ENCODE measurements around the gene ITGB6. TPM values are rescaled to one million over a fixed set of nuclear protein-coding genes. Genes with fewer than 3 reads are reported as not detected.
"Not testable (repeated sequence)": the region's sequence is repeated elsewhere in the genome, so short reads cannot be mapped to it uniquely, and the experiment has no call there.

The ITGB6 gene
- total RNA-seq, 1 donor from 2014 or later = 17.2 TPM

DNA sequence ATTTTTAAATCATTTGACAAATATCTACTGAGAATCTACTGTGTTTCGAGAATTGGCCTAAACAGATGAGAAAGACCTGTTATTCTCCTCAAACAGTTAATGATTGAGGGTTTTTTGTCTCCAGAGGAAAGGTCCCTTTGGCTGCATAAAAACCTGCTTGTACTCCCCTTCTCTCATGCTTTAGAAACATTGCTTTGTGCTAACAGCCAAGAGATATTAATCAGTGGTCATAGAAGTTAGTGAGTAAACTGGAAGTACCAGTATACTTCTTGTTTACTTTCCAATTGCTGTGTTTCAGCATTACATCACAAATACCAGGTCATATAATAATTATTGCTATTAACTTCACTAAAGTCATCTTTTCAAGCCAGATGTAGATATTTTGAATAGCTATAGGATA is 34.1 kb downstream of the ITGB6 start:
- DNase-seq (ENCODE audit: extremely low spot score in 2 of 2) = no peak
- H3K4me3 ChIP-seq = no peak overlapping the region
- H3K27ac ChIP-seq = no peak overlapping the region
- no peaks in the 10 kb centered on the region for H3K9me3 ChIP-seq
- no peaks in the 10 kb centered on the region for H3K36me3 ChIP-seq
- intact Hi-C loops (cut with DNase I) = no loop called here
- no peaks in the 10 kb centered on the region for H3K27me3 ChIP-seq
- H3K4me1 ChIP-seq = no peaks in the 10 kb centered on the region
- TF ChIP-seq POLR2AphosphoS5 (IDR thresholded peaks at IDR 0.05; ENCODE audit: insufficient read depth in 1 of 2, low read depth in 1 of 2) = no peak
- no peak for TF ChIP-seq POLR2A (IDR thresholded peaks at IDR 0.05)
- TF ChIP-seq, protein P1, sequence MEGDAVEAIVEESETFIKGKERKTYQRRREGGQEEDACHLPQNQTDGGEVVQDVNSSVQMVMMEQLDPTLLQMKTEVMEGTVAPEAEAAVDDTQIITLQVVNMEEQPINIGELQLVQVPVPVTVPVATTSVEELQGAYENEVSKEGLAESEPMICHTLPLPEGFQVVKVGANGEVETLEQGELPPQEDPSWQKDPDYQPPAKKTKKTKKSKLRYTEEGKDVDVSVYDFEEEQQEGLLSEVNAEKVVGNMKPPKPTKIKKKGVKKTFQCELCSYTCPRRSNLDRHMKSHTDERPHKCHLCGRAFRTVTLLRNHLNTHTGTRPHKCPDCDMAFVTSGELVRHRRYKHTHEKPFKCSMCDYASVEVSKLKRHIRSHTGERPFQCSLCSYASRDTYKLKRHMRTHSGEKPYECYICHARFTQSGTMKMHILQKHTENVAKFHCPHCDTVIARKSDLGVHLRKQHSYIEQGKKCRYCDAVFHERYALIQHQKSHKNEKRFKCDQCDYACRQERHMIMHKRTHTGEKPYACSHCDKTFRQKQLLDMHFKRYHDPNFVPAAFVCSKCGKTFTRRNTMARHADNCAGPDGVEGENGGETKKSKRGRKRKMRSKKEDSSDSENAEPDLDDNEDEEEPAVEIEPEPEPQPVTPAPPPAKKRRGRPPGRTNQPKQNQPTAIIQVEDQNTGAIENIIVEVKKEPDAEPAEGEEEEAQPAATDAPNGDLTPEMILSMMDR (IDR thresholded peaks at IDR 0.05) = no peak

DNA sequence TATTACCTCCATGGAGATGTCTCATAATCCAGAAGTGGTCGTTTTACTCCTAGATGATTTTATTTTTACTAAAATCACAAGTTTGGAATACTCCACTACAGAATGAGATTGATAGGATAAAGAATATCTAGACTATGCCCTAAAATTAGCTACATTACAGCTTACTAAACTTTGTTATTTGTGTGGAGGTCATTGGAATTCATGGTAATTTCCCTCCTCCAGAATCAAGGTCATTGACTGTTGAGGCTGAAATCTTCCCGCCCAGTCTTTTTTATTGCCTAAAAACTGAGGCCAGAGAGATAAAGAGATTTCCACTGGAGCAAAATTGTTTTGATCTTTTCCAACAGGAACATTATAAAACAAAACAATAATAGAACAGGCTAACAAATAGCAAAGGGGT is 35.0 kb downstream of the ITGB6 start:
- no peak overlapping the region for H3K27ac ChIP-seq
- no peak for TF ChIP-seq POLR2AphosphoS5 (IDR thresholded peaks at IDR 0.05; ENCODE audit: insufficient read depth in 1 of 2, low read depth in 1 of 2)
- TF ChIP-seq, protein P1 (IDR thresholded peaks at IDR 0.05) = no peak
- TF ChIP-seq POLR2A (IDR thresholded peaks at IDR 0.05) = no peak
- no peaks in the 10 kb centered on the region for H3K36me3 ChIP-seq

DNA sequence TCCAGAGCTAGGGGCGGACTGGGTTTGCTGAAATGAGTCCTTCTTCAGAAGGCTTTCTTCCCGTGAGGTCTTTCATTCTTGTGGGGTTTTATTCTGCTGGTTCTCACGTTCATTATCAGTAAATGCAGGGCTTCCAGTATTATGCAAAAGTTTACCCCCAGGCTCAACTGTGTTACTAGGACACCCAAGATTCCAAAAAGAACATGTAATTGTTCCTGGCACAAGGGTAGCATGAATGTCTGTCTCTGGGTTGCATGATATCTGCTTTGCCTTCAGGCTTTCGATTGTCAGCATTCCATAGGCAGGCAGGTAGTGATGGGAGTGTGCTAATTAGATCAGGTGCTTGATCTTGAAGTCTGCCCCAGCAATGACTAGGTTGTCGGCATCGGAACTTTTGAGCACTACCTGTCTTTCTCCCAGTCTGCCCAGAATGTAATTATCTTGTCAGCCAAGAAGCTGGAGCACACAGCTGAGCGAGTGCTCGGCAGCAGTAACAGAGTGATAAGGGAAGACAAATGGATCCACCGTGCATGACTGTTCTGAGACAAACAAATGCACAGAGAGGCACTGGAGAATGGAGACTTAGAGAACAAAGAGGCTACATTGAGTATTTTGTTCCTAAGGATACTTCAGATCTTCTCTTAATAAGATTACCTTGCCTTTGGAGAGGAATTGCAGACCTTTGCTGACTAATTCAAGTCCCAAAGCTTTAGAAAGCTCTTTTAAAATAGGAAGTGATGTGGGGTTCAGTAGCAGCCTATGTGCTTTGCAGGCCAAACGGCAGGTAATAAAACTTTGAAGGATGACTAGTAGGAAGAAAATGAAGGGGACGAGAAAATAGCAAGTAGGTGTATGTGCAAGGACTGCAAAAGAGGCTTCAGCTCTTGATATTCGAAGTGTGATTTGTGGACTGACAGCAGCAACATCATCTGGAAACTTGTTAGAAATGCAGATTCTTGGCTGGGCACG is 41.9 kb downstream of the ITGB6 start:
- no peak overlapping the region for H3K4me3 ChIP-seq
- H3K36me3 ChIP-seq = no peaks in the 10 kb centered on the region
- no peak for TF ChIP-seq POLR2AphosphoS5 (IDR thresholded peaks at IDR 0.05; ENCODE audit: insufficient read depth in 1 of 2, low read depth in 1 of 2)
- TF ChIP-seq POLR2A (IDR thresholded peaks at IDR 0.05) = no peak
- TF ChIP-seq, protein P1 (IDR thresholded peaks at IDR 0.05) = no peak
- no peaks in the 10 kb centered on the region for H3K9me3 ChIP-seq
- DNase-seq (ENCODE audit: extremely low spot score in 2 of 2) = no peak
- intact Hi-C loops (cut with DNase I) = no loop called here
- H3K27ac ChIP-seq = no peak overlapping the region
- peaks cover 6% of the 10 kb centered on the region for H3K4me1 ChIP-seq
- no peaks in the 10 kb centered on the region for H3K27me3 ChIP-seq

More for the DNA sequence above, 35.0 kb downstream of the ITGB6 start:
- H3K4me1 ChIP-seq = no peaks in the 10 kb centered on the region
- H3K27me3 ChIP-seq = no peaks in the 10 kb centered on the region
- H3K4me3 ChIP-seq = no peak overlapping the region
- no peaks in the 10 kb centered on the region for H3K9me3 ChIP-seq
- intact Hi-C loops (cut with DNase I) = no loop called here
- no peak for DNase-seq (ENCODE audit: extremely low spot score in 2 of 2)

DNA sequence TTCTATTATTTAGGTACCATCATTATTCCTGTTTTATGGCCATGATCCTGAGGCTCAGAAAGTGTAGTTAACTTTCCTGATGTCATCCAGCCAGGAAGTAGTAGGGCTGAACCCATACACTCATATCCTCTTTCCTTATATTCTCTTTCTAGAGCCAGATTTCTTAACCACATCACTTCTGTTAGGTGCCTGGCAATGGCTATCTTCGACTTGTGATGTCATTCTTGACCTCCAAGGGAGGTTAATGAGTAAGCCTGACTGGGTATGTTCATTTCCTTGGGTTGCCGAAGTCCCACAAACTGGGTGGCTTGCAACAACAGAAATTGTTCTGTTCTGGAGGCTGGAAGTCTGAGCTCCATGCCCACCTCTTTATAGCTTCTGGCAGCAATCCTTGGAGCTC is 43.4 kb downstream of the ITGB6 start:
- intact Hi-C loops (cut with DNase I) = no loop called here
- DNase-seq (ENCODE audit: extremely low spot score in 2 of 2) = no peak
- Histone ChIP-seq H3K4me1 (peaks cover 6% of the 10 kb centered on the region), H3K27ac (no peak overlapping the region), H3K9me3 (no peaks in the 10 kb centered on the region), H3K4me3 (no peak overlapping the region), H3K27me3 (no peaks in the 10 kb centered on the region), H3K36me3 (no peaks in the 10 kb centered on the region)
- TF ChIP-seq, protein P1 (IDR thresholded peaks at IDR 0.05) = no peak
- TF ChIP-seq POLR2AphosphoS5 (IDR thresholded peaks at IDR 0.05; ENCODE audit: insufficient read depth in 1 of 2, low read depth in 1 of 2) (no peak), POLR2A (IDR thresholded peaks at IDR 0.05) (no peak)

DNA sequence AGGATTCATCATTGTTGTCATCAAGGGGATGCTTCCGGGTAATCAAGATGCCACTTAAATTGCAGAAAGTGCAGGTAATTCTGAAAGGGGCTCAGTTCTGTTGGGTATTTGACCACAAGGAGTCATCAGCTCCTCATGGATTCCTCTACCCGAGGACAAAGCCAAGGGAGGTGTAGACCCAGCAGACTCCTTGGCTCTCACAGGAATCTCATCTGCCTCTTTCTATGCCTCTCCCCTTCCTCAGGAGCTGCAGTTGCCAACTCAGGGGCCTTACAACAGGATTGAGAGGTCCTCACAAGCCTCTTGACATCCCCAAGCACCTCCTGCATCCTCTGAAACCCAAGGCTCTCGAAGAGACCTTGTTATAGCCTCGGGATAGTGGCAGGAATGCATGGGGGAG is 44.0 kb downstream of the ITGB6 start:
- peaks cover 6% of the 10 kb centered on the region for H3K4me1 ChIP-seq
- no peak for DNase-seq (ENCODE audit: extremely low spot score in 2 of 2)
- no peaks in the 10 kb centered on the region for H3K9me3 ChIP-seq
- no peak overlapping the region for H3K27ac ChIP-seq
- intact Hi-C loops (cut with DNase I) = no loop called here
- TF ChIP-seq, protein P1 (IDR thresholded peaks at IDR 0.05) = no peak
- TF ChIP-seq POLR2A (IDR thresholded peaks at IDR 0.05) (no peak), POLR2AphosphoS5 (IDR thresholded peaks at IDR 0.05; ENCODE audit: insufficient read depth in 1 of 2, low read depth in 1 of 2) (no peak)
- no peak overlapping the region for H3K4me3 ChIP-seq
- H3K27me3 ChIP-seq = no peaks in the 10 kb centered on the region
- no peaks in the 10 kb centered on the region for H3K36me3 ChIP-seq

DNA sequence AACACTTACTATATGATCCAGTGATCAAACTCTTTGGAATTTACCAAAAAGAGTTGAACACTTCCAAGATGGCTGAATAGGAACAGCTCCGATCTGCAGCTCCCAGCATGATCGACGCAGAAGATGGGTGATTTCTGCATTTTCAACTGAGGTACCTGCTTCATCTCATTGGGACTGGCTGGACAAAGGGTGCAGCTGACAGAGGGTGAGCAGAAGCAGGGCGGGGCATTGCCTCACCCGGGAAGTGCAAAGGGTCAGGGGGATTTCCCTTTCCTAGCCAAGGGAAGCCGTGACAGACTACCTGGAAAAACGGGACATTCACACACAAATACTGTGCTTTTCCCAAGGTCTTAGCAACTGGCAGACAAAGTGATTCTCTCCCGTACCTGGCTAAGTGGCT is 51.7 kb downstream of the ITGB6 start:
- H3K4me3 ChIP-seq; H3K27me3 ChIP-seq; intact Hi-C loops (cut with DNase I); H3K36me3 ChIP-seq; H3K4me1 ChIP-seq; DNase-seq (ENCODE audit: extremely low spot score in 2 of 2); H3K9me3 ChIP-seq; H3K27ac ChIP-seq: not testable (repeated sequence)

Measured in vagina (tissue), 2 donors.